ENCODE measurements around the gene ADGRF5.

- TF ChIP-seq, protein P1, sequence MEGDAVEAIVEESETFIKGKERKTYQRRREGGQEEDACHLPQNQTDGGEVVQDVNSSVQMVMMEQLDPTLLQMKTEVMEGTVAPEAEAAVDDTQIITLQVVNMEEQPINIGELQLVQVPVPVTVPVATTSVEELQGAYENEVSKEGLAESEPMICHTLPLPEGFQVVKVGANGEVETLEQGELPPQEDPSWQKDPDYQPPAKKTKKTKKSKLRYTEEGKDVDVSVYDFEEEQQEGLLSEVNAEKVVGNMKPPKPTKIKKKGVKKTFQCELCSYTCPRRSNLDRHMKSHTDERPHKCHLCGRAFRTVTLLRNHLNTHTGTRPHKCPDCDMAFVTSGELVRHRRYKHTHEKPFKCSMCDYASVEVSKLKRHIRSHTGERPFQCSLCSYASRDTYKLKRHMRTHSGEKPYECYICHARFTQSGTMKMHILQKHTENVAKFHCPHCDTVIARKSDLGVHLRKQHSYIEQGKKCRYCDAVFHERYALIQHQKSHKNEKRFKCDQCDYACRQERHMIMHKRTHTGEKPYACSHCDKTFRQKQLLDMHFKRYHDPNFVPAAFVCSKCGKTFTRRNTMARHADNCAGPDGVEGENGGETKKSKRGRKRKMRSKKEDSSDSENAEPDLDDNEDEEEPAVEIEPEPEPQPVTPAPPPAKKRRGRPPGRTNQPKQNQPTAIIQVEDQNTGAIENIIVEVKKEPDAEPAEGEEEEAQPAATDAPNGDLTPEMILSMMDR (IDR thresholded peaks at IDR 0.05) = no peak
- no peak for TF ChIP-seq POLR2A (IDR thresholded peaks at IDR 0.05)
These were observed 33.2 kb upstream of the ADGRF5 start for GRCh38 chr6:46954837-46955451.

Data from Peyer's patch (tissue), 4 donors.